Urinary bladder (tissue), 4 donors: ENCODE measurements around the gene IMMP2L. TPM values are rescaled to one million over a fixed set of nuclear protein-coding genes. Genes with fewer than 3 reads are reported as not detected.
A peak's percentile ranks its signal among the peaks of the same experiment; 100 is the strongest.

Experiments
- DNase-seq: peaks from one replicate; pipeline ENCODE4 v3.0.0-alpha.2; 2015; ENCODE audit errors: extremely low spot score
- H3K27ac ChIP-seq: one replicate; pipeline ENCODE4 v1.5.1; 2013; ENCODE audit warnings: low read depth, mild to moderate bottlenecking, moderate library complexity
- H3K36me3 ChIP-seq: one replicate; pipeline ENCODE4 v1.6.1; 2013; ENCODE audit warnings: mild to moderate bottlenecking, moderate library complexity; ENCODE audit not compliant: insufficient read depth
- H3K4me1 ChIP-seq: one replicate; pipeline ENCODE4 v1.6.1; 2013; ENCODE audit warnings: mild to moderate bottlenecking, moderate library complexity; ENCODE audit not compliant: insufficient read depth
- H3K4me3 ChIP-seq: one replicate; pipeline ENCODE4 v1.5.1; 2013; ENCODE audit warnings: low read depth, low read length
- WGBS: extraction: QIAGEN DNeasy Blood & Tissue Kit; methylation state at CpG from one replicate; pipeline ENCODE4 v1.1.7; 2013; 5-methylcytosine and 5-hydroxymethylcytosine counted together
- polyA plus RNA-seq: library from polyadenylated mRNA; stranded (reverse); fragments of 200-250 nt; gene quantifications from one replicate; pipeline ENCODE4 v1.2.3, GENCODE V29; 2013
- total RNA-seq: library from RNA; depleted of rRNA; stranded (reverse); fragments of >200 nt; gene quantifications from one replicate; pipeline ENCODE4 v1.2.3, GENCODE V29; 2014
- donor health status: healthy with polysubstance abuse.
- donor health status: healthy.

The IMMP2L gene
- total and polyA plus RNA-seq, 2 donors = 22.4 to 26.2 TPM

DNA sequence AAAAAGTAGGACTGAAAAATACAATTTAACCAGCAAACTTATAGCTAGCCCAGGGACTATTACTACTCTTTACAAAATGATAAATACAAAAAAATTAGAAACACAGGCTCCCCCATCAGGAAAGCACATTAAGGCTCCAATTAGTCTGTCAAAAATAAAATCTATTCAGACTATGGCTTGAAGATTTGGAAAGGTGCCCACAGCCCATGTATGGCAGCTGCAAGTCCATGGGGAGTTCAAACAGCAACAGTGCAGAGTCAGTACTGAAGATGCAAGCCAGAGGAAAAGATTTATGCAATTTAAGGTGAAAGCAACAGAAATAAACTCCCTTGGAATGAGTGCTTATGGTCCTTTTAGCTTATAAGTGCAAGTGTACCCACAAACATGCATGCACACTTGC is 29.7 kb downstream of the IMMP2L start:
- H3K4me3 ChIP-seq = no peak overlapping the region
- H3K4me1 ChIP-seq = no peaks in the 10 kb centered on the region
- no peak for DNase-seq
- no peak overlapping the region for H3K27ac ChIP-seq
- no peaks in the 10 kb centered on the region for H3K36me3 ChIP-seq

DNA sequence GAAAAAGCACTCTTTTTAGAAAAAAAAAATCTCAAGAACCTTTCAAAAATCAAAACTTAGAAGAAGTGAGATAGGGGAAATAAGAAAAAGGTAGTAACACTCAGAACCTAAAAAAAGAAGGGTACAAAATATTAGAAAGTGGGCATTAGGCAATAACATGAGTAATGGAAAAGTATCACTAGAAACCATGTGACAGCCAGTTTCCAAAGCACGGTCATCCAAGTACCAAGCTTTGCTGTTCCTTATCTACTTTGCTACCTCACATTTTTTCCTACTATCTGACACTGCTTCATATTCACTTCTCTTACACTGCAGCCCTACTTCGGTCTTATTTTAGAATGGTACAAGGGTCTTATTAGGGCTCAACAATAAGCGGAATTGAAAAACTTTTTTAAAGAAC is 30.3 kb downstream of the IMMP2L start:
- DNase-seq = no peak
- no peak overlapping the region for H3K27ac ChIP-seq
- no peak overlapping the region for H3K4me3 ChIP-seq
- 78% methylated on average over 3 of the region's 3 CpGs for WGBS
- peaks cover 2% of the 10 kb centered on the region for H3K4me1 ChIP-seq
- H3K36me3 ChIP-seq = no peaks in the 10 kb centered on the region

DNA sequence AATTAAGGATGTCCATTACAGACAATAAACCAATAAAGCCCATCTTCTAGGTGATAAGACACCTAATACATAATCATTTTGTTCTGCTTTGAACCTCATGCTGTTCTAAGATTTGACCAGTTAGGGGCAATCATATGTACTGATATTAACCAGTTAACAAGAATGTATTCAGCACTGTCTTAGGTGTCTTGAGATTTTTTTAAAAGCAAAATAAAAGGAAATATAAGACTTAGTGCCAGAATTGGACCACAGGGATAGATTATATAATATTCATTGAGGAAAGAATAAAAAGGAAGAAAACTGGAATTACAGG is 32.0 kb downstream of the IMMP2L start:
- no peak overlapping the region for H3K4me3 ChIP-seq
- DNase-seq = no peak
- H3K4me1 ChIP-seq = peaks cover 2% of the 10 kb centered on the region
- H3K27ac ChIP-seq = no peak overlapping the region
- no peaks in the 10 kb centered on the region for H3K36me3 ChIP-seq

DNA sequence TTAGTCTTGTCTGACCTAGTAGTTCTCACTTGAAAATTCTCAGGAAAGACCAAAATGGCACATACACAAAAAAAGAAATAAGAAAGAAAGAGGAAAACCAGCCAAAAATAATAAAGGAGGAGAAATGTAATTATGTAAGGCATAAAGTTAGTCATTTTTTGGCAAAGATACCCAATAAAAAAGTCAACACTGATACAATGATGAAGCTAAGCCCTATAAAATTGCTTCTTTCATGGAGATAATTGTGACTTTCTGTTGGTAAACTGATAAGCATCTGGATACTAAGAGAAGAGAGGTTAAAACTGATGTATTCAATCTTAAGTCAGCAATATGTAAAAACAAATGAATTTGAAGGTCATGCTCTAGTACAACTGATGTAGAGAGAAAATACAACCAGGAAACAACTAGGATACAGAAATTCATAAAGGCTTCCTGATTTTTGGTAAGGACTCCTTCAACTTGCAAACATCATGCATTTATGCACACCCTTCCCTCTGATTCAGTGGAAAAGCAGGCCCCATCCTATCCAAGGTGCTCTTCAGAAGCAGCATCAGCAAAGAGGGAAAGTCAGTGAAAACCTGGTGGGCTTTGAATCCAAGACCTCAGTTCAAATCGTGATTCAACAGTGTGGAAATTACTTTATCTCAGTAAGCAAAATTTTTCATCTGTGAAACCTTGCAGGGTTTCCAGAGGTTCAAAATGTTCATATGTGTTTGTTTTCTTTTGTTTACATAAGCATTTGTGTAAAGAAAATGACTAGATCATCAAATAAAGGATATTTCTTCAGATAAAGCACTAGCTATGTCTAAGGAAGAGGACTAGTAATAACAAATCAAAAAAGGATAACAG is 32.6 kb downstream of the IMMP2L start:
- no peak overlapping the region for H3K27ac ChIP-seq
- WGBS = 54% methylated on average over 1 of the region's 1 CpG

DNA sequence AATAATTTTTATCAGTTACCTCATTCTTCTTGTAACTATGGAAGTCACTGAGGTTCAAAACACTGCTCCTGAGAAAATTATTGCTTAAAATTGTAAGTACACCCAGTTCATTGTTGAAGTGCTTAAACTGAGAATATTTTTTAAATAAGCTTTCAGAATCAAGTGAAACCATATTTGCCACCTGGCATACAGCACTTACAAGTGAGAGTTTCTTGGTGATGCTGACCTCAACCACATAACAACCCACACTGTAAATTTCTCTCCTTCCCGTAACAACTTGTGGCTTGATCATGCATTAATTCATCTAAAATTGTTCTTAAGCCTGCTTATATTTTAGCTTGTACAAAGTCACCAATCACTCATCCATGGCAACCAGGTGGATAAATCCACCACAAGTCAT is 34.0 kb downstream of the IMMP2L start:
- no peaks in the 10 kb centered on the region for H3K36me3 ChIP-seq
- WGBS = 91% methylated on average over 1 of the region's 1 CpG
- H3K27ac ChIP-seq = no peak overlapping the region
- H3K4me3 ChIP-seq = no peak overlapping the region
- H3K4me1 ChIP-seq = peaks cover 2% of the 10 kb centered on the region
- DNase-seq = no peak

More for the DNA sequence above, 32.6 kb downstream of the IMMP2L start:
- H3K4me3 ChIP-seq = no peak overlapping the region
- peaks cover 2% of the 10 kb centered on the region for H3K4me1 ChIP-seq
- H3K36me3 ChIP-seq = no peaks in the 10 kb centered on the region
- DNase-seq = peak; percentile 45

DNA sequence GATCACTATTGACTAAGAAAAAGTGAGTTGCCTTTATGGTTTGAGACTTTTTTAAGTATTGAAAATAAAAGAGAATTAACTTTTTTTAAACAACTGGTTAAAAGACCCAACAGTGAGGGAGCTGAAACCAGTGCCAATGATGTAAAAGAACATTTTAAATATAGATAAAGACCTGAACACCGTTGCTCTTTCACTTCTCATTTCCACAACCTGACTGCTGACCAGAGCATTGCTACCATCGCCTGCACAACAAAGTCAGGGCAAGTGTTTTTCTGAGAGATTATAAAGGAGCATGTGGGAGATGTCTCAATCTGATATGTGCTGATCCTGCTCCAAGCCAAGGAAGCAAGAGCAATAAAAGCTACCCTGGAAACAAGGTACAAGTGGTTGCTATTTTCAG is 34.7 kb downstream of the IMMP2L start:
- no peak overlapping the region for H3K27ac ChIP-seq
- no peak overlapping the region for H3K4me3 ChIP-seq
- DNase-seq = no peak
- peaks cover 2% of the 10 kb centered on the region for H3K4me1 ChIP-seq
- 23% methylated on average over 2 of the region's 2 CpGs for WGBS
- H3K36me3 ChIP-seq = no peaks in the 10 kb centered on the region

DNA sequence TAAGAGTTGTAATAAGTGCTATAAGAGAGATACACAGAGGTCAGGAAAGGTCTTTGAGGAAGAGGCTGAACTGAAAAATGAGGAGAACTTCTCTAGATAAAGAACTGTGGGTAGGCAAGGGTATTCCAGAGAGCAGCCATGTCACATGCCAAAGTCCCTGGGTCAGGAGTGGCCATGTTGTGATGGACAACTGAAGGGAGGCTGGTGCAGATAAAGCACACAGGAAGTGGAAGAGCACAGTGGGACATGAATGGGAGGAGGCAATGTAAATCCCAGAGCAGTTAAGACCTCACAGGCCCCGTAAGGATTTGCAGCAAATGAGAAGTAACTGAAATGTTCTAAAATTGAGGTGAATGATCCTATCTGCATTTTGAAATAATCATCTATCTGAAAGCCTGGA is 37.2 kb downstream of the IMMP2L start:
- Histone ChIP-seq H3K4me3 (no peak overlapping the region), H3K36me3 (no peaks in the 10 kb centered on the region), H3K27ac (no peak overlapping the region), H3K4me1 (peaks cover 2% of the 10 kb centered on the region)
- no peak for DNase-seq
- WGBS = 94% methylated on average over 1 of the region's 1 CpG

DNA sequence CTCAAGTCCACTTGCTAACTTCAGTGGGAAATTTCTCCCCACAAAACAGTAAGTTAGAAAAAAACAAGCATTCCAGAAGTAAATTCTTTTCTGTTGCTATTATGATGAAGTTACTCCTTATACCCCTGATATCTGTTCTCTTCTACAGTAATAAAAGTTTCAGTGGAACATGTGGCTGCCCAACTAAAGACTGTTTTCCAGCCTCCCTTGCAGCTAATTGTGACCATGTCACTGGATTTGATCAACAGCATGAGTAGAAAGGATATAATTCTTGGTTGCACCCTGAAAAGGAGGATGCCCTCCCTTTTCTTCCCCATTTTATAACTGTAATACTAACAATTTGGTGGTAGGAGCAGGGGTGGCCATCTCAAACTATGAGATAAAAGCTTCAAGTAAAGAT is 40.6 kb downstream of the IMMP2L start:
- Histone ChIP-seq H3K36me3 (no peaks in the 10 kb centered on the region), H3K4me3 (no peak overlapping the region), H3K4me1 (no peaks in the 10 kb centered on the region), H3K27ac (no peak overlapping the region)
- DNase-seq = no peak

DNA sequence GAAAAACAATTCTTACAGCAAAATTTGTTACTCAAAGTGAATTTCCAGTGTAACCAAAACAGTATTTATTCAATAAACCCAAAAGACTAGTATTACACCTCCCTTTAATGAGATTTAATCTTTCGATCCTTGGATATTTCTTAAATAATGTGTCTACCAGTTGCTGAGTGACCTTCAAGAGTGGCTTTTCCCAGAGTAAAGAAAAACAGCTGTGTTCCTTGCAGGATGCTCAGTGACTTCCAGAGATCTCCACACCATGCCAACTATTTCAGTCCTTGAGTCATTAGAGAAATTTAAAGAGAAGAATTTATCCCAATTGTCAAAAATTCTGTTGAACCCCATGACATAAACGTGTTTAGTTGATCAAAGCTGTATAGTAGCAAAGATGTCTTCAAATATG is 44.0 kb downstream of the IMMP2L start:
- DNase-seq = no peak
- Histone ChIP-seq H3K4me1 (no peaks in the 10 kb centered on the region), H3K27ac (no peak overlapping the region), H3K4me3 (no peak overlapping the region), H3K36me3 (no peaks in the 10 kb centered on the region)
- 73% methylated on average over 2 of the region's 2 CpGs for WGBS

DNA sequence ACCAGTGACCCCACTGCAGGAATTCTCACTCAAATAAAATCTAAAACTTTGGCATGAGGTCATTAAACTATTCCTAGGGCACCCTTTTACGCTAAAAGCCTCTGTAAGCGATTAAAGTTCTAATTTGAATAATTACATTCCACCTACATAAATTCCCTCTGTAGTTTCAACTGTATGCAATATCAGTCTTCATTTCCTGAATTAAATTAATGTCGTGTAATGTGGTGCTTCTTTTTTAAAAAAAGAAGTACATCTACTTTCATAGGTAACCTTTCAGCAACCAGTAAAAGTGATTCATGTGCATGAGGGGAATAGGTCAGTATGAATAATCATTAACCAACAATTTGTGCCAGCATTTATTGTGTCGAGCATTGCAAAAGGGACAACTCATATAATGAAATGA is 44.7 kb downstream of the IMMP2L start:
- 88% methylated on average over 4 of the region's 4 CpGs for WGBS
- Histone ChIP-seq H3K4me3 (no peak overlapping the region), H3K27ac (no peak overlapping the region), H3K36me3 (no peaks in the 10 kb centered on the region), H3K4me1 (no peaks in the 10 kb centered on the region)
- DNase-seq = no peak

DNA sequence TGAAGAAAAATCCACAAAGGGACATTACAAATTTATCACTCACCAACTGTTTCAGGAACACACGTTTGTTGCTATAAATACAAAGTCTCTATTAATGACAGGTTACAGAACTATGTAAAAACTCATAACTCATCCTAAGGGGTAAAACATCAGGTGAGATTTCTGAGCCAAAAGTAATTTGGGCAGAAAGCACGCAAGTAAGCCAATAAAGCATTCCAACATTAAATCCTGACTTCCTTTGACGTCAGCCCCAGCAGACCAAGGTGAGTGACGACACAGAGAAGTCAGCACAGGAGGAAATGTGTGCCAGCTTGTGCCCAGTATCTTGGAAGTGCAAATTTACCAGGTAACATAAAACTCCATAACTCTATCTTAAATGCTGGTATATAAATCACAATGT is 45.7 kb downstream of the IMMP2L start:
- WGBS = 46% methylated on average over 4 of the region's 4 CpGs
- no peak for DNase-seq

DNA sequence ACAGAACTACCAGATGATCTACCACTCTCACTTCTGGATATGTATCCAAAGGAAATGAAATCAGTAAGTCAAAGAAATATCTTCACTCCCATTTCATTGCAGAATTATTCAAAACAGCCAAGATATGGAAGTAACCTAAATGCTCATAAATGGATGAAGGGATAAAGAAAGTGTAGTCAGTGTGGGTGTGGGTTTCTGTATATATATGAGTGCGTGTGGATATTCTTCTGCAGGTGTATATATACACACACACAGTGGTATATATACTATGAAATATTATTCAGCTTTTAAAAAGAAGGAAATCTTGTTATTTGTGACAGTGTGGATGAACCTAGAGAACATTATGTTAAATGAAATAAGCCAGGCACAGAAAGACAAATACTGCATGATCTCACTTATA is 48.7 kb downstream of the IMMP2L start:
- H3K4me1 ChIP-seq = no peaks in the 10 kb centered on the region
- H3K4me3 ChIP-seq = no peak overlapping the region
- H3K36me3 ChIP-seq = no peaks in the 10 kb centered on the region
- WGBS = 98% methylated on average over 1 of the region's 1 CpG
- H3K27ac ChIP-seq = no peak overlapping the region
- DNase-seq = no peak

More for the DNA sequence above, 45.7 kb downstream of the IMMP2L start:
- H3K4me3 ChIP-seq = no peak overlapping the region
- H3K27ac ChIP-seq = no peak overlapping the region
- no peaks in the 10 kb centered on the region for H3K36me3 ChIP-seq
- H3K4me1 ChIP-seq = no peaks in the 10 kb centered on the region

DNA sequence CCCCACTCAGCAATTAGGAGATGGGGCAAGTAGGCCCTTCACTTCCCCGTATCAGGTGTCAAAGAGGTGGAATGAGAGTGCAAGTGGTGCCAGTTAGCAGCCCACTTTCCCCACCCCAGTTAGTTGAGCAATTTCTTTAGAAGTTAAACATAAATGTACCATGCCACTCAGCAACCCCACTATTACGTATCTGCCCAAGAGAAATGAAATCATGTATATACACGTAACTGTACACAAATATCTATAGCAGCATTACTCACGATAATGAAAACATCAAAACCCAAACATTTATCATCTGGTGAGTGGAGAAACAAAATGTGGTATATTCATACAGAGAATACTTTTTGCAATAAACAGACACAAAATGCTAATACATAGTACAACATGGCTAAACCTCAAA is 50.4 kb downstream of the IMMP2L start:
- 90% methylated on average over 4 of the region's 4 CpGs for WGBS
- Histone ChIP-seq H3K36me3 (no peaks in the 10 kb centered on the region), H3K4me3 (no peak overlapping the region), H3K4me1 (no peaks in the 10 kb centered on the region), H3K27ac (no peak overlapping the region)
- DNase-seq = no peak

DNA sequence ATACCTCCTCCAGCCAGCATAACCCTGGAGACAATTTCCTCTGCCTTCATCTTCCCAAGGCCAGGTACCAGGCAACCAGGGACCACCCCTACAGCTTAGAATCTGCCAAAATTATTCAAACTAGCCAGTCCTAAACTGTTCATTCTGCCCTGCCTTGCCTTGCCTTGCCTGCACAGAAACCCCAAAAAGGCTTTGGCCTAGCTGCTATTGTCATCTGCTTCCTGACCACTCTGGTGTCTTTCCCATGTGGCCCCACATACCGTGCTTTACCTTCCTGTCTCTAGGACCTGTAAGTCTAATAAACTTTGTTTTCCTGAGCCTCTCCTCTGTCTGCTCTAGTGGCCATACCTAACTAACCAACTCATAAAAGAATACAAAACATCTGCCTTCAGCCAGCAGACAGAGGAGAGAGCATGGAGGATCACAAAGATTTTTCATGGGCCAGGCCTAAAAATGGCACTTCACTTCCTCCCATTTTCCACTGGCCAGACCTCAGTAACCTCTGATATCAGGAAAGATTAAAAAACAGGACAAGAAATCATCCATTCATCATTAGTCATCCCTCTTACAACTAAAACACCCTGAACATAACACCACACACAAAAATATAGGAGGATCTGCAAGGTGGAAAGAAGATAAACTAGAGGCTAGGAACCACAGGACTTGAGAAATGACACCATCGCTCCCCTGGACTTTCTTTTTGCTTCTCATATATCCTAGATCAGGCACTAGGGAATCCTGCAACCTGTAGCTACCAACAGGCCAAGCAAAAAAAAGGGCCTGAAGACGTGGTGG is 51.5 kb downstream of the IMMP2L start:
- DNase-seq = no peak
- no peaks in the 10 kb centered on the region for H3K36me3 ChIP-seq
- no peak overlapping the region for H3K27ac ChIP-seq
- WGBS = 90% methylated on average over 3 of the region's 3 CpGs
- no peak overlapping the region for H3K4me3 ChIP-seq
- no peaks in the 10 kb centered on the region for H3K4me1 ChIP-seq
